ENCODE results near the gene ARHGAP29.

ARHGAP29 gene, protein sequence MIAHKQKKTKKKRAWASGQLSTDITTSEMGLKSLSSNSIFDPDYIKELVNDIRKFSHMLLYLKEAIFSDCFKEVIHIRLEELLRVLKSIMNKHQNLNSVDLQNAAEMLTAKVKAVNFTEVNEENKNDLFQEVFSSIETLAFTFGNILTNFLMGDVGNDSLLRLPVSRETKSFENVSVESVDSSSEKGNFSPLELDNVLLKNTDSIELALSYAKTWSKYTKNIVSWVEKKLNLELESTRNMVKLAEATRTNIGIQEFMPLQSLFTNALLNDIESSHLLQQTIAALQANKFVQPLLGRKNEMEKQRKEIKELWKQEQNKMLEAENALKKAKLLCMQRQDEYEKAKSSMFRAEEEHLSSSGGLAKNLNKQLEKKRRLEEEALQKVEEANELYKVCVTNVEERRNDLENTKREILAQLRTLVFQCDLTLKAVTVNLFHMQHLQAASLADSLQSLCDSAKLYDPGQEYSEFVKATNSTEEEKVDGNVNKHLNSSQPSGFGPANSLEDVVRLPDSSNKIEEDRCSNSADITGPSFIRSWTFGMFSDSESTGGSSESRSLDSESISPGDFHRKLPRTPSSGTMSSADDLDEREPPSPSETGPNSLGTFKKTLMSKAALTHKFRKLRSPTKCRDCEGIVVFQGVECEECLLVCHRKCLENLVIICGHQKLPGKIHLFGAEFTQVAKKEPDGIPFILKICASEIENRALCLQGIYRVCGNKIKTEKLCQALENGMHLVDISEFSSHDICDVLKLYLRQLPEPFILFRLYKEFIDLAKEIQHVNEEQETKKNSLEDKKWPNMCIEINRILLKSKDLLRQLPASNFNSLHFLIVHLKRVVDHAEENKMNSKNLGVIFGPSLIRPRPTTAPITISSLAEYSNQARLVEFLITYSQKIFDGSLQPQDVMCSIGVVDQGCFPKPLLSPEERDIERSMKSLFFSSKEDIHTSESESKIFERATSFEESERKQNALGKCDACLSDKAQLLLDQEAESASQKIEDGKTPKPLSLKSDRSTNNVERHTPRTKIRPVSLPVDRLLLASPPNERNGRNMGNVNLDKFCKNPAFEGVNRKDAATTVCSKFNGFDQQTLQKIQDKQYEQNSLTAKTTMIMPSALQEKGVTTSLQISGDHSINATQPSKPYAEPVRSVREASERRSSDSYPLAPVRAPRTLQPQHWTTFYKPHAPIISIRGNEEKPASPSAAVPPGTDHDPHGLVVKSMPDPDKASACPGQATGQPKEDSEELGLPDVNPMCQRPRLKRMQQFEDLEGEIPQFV

DNA sequence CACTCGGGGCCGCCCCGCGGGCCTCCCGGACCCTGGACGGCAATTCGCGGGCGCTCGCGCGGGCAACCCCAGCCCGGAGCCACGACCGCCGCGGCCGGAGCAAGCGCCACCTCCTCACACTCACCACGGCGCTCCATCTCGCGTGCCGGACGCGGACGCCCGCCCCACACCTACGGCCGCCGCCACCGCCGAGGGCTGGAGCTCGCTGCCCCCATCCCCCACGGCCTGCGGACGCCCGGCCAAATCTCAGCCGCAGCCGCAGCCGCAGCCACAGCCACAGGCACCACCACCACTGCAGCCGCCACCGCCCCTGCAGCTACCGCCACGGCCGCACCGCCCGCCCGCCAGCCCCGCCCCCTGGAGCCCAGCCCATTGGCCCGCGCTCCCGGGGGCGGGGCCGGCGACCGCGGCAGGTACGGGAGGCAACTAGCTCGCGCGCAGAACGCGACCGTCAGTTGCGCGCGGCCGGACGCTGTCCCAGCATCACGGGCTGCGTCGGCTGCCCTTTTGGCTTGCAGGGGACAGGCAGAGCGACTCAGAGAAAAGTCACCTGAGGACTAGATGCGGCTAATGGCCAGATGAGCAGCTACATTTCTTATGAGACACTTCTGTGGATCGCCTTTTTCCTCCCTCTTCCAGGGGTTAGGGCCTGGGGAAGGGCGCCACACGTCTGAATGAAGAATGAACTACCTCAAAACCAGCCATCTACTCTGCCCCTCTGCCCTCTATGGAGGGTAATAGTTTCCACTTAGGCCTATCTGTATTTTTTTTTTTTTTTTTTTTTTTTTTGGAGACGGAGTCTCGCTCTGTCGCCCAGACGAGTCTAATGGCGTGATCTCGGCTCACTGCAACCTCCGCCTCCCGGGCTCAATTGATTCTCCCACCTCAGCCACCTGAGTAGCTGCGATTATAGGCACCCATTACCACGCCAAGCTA lies at the start of gene ARHGAP29:
TSS of gene ARHGAP29 (minus strand) at position 294 of the 936 bp plus-strand sequence. CDS start 5,973 bp downstream, outside the sequence.
- no peak for DNase-seq (ENCODE audit: low spot score)

- DNase-seq (ENCODE audit: low spot score): no peak
These were observed 49.6 kb upstream of the ARHGAP29 start for GRCh38 chr1:94286864-94287437.

GRCh38 chr1:94285031-94285654 lies 47.8 kb upstream of the ARHGAP29 start:
- DNase-seq (ENCODE audit: low spot score): no peak

DNA sequence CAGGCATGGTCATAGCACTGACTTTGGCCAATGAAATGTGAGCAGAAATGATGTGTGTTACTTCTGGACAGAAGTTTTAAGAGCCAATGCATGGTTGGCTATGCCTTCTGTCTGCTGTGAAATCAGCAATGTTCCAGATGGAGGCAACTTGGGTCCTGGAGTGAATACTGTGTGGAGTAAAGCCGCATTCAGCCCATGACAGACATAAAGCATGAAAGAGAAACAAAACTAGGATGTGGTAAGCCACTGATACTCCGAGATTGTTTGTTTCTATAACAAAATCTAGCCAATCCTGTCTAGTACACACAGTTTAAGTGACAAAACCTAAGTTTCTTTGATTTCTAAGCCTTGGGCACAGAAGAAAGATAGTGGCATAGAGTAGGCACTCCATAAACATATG lies 47.1 kb upstream of the ARHGAP29 start:
- DNase-seq (ENCODE audit: low spot score): no peak

DNA sequence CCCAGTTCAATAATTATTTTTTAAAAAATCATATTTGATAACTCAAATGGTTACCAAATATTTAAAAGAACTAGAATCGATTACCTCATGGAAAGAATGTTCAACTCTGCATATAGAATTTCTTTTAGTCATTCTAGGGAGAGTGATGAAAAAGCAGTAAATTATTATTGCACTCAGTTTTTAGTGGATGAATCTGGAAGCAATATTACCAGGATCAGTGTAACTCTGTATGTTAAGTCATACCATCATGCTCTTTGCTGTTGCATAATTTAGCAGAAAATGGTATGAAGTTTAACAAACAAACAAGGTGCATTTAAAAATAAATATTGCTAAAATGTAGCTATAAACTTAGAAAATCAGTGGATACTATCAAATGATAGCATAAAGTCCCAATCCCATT lies 46.1 kb upstream of the ARHGAP29 start:
- DNase-seq (ENCODE audit: low spot score): no peak

DNA sequence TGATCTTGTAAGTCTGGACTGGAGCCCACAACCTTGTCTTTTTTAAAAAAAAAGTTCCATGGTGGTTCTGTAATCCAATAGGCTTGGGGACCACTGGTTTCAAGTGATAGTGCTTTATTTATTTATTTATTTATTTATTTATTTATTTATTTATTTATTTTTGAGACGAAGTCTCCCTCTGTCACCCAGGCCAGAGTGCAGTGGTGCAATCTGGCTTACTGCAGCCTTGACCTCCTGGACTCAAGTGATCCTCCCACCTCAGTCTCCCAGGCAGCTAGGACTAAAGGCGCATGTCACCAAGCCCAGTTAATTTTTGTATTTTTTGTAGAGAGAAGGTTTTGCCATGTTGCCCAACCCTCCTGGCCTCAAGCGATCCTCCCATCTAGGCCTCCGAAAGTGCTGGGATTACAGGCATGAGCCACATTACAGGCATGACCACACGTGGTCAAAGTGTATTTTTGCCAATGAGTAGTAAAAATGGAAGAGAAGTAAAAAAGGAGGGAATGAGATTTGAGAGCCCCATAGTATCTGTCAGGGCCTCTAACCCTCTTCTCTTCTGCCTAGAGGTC lies 44.8 kb upstream of the ARHGAP29 start:
- no peak for DNase-seq (ENCODE audit: low spot score)

GRCh38 chr1:94281361-94282142 lies 44.2 kb upstream of the ARHGAP29 start:
- DNase-seq (ENCODE audit: low spot score): peak; percentile 70

DNA sequence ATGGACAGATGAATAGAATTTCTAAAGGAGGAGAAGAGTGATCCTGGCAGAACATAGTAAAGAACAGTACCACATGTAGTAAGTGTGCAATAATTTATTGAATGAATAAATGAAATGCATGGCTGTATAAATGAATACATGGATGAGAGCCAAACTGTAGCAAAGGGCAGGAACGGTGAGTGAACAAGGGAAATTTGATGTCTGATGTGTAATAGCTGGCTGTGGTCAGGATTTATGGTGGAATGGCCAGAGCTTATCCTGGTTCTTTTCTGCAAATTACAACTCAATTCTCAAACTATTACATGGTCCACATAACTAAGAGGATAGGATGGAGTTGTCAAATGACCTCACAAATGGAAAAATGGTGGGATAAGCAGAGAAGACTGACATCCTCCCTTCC lies 43.2 kb upstream of the ARHGAP29 start:
- no peak for DNase-seq (ENCODE audit: low spot score)

- no peak for DNase-seq (ENCODE audit: low spot score)
These were observed 42.1 kb upstream of the ARHGAP29 start for GRCh38 chr1:94279462-94279861.

- DNase-seq (ENCODE audit: low spot score): no peak
These were observed 41.7 kb upstream of the ARHGAP29 start for GRCh38 chr1:94279038-94279437.

DNA sequence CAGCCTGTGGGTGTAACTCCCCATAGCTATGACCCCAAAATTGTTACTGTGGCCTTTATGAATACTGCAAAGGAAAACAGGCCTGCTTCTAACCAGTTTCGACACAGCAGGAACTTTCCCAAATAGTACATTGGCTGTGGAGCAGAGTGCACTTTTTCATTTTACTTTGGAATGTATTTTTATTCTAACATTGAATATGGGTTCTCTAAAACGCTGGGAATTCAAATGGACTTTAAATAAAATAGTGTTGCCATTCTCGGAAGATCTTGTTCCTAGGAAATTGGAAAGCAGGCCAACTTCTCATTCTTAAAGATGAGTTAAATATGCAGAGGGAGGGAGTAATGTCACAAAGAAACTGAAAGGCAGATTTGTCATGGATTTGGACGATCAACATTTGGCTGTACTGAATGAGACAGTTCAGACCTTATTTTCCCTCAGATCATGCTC lies 39.6 kb upstream of the ARHGAP29 start:
- no peak for DNase-seq (ENCODE audit: low spot score)

- DNase-seq (ENCODE audit: low spot score): no peak
These were observed 37.7 kb upstream of the ARHGAP29 start for GRCh38 chr1:94275083-94275482.

DNA sequence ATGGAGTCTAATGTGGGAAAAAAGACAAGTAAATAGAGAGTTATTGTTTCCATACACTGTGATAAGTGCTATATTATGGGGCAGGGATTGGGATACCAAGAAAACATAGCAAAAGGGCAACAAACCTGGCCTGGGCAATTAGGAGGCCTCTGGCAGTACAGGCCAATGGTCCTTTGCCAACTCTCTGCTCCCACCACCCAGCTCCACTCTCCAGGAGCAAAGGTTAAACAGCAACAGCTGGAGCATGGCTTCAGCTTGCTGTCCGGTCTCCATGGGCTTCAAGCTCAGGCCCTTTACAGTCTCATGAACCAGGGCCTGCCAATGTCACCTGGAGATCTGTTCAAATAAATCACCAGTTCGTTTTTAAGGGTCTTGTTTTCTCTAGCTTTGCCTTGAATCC lies 37.2 kb upstream of the ARHGAP29 start:
- DNase-seq (ENCODE audit: low spot score): no peak

DNA sequence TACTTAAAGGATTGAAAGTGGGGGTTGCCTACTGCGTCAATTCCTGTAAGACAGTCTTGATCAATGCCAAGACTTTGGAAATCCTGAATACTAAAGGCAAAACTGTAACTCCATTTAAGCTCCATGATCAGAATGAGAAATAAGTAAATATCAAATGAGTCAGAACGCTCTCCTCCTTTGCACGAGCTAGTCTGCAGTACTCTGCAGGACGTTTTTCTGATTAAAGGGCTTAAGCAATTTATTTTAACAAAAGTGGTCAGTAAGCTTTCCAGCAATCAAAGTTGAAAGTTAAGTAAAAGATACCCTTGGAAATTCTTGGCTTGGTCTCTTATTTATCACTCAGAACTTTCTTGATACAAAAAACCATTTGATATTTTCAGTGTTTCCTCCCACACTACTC lies 35.7 kb upstream of the ARHGAP29 start:
- DNase-seq (ENCODE audit: low spot score): no peak

DNA sequence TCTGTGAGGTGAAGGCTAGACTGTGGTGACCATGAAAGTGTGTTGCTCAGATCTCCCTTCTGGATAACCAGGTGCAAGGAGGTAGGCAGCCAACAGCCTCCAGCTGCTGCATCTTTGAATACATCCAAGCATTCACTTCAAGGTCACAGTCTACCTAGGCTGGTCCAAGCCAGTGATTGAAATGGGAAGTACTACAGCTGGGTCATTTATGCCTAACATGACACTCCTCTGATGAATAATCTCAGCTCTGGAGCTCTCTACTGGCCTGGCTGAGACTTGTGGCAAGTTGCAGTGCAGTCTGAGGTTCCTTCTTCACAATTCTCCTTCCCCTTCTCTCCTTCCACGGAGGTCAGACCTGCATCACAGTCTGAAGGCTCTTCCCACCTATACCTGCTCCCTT lies 35.0 kb upstream of the ARHGAP29 start:
- DNase-seq (ENCODE audit: low spot score): no peak

- no peak for DNase-seq (ENCODE audit: low spot score)
These were observed 34.0 kb upstream of the ARHGAP29 start for GRCh38 chr1:94271373-94271772.

GRCh38 chr1:94270801-94271203 lies 33.4 kb upstream of the ARHGAP29 start:
- DNase-seq (ENCODE audit: low spot score): no peak

GRCh38 chr1:94269921-94270320 lies 32.5 kb upstream of the ARHGAP29 start:
- no peak for DNase-seq (ENCODE audit: low spot score)

DNA sequence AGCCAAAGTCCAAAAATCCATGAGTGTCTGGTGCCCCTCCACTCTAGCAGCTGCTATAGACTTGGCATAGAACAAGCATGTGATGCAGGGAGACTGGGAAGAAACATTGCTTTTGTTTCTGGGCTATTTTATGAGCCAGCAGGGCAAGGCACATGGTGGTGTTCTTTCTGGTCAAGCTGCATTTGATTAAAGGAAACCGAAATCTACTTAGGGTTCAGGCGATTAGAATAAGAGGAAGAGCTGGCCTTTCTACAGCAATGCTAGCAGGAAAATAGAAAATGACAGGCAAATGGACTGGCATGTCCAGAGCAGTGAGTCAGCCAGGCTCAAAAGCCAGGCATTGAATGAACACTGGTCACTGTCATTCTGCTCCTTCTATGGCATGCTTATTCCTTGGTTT lies 28.5 kb upstream of the ARHGAP29 start:
- peak; percentile 73 for DNase-seq (ENCODE audit: low spot score)

All from kidney capillary endothelial cell (primary cell).